GM15510 (cell line): ENCODE results near the gene CHAF1A.

Experiments
- POLR2A ChIP-seq: IDR thresholded peaks from 3 replicates; pipeline ENCODE4 v1.6.1; 2011; ENCODE audit warnings: borderline replicate concordance; ENCODE audit not compliant: insufficient read length; ENCODE audit errors: extremely low read depth

The CHAF1A gene

DNA sequence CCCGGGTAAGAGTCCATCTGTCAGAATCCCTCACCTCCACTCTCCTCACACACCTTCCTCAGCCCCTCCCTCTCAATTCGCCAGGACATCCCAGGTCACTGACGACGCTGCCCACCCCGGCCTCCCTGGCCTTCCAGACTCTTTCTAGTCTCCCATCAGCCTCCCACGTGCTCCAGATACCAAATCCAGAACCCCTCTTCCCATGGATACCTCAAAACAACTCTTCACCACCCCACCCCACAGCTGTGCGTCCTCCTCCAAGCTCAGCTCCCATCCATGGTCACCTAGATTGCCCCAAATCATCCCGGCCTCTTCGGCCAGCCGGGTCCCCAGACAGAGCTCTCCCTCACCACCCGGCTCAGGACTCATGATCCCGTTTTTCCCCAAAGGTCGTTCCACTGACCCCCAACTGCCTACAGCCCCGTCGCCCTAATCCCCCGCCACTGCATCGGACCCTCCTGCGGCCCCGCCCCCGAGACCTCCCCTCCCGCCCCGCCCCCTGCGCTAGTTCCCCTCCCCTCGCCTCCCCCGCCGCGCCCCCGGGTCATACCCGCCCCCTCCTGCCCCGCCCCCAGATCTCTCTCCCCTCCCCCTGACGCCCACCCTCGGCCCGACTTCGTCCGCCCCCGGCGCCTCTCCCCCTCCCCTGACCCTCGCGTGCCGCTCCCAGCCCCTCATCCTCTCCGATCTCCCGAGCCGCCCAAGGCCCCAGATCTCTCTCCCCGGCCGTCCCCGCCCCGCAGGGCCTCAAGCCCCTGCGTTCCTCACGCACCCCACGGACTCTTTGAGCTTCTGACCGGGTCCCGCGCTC lies 54.6 kb downstream of the CHAF1A start:
- TF ChIP-seq POLR2A, result no peak

DNA sequence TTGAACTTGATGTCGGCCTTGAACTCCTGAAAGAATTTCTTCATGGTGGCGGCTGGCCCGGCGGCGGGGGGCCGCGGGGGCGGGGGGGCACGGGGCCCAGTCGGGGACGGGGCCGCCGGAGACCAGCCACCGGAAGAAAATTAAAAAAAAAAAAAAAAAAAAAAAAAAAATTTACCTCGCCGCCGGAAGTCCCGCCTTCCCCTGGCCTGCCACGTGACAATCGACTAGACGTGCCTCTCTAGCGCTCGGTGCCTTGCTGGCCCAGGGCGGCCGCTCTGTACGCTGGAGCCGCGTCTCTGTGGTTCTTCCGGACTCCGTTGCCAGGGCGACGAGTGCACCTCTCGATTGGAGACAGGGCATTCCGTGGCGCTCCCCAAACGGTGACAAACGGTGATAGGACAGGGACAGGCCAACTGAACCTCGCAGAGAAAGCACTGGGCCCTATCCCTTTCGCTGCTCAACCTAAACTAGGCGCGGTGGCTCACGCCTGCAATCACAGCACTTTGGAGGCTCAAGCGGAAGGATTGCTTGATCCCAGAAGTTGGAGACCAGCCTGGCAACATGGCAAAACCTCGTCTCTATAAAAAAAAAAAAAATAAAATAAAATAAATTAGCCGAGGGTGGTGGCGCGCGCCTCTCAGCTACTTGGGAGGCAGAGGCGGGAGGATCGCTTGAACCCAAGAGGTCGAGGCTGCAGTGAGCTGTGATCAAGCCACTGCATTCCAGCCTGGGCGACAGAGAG lies 55.4 kb downstream of the CHAF1A start, which contains the start of gene UBXN6:
Gene UBXN6 (minus strand): TSS at position 141 of the 742 bp plus-strand sequence. CDS start 97 bp downstream, at position 44.
- TF ChIP-seq POLR2A, result peak; percentile 25

DNA sequence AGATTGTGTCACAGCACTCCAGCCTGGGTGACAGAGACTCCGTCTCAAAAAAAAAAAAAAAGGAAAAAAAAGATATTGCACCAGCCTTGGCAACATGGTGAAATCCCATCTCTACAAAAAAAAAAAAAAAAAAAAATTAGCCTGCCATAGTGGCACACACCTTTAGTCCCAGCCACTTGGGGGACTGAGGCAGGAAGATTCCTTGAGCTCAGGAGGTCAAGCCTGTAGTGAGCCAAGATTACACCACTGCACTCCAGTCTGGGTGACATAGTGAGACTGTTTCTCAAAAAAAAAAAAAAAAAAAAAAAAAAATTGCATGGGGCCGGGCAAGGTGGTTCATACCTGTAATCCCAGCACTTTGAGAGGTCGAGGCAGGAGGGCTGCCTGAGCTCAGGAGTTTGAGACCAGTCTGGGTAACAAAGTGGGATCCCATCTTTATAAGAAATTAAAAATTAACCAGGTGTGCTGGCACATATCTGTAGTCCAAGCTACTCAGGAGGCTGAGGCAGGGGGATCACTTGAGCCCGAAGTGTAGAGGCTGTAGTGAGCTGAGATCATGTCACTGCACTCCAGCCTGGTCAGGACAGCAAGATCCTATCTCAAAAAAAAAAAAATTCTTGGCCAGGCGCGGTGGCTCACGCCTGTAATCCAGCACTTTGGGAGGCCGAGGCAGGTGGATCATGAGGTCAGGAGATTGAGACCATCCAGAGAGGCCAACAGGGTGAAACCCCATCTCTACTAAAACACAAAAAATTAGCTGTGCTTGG lies 62.6 kb downstream of the CHAF1A start:
- no peak for TF ChIP-seq POLR2A

- TF ChIP-seq POLR2A, result no peak
These were observed 65.4 kb downstream of the CHAF1A start for GRCh38 chr19:4467835-4468234.

DNA sequence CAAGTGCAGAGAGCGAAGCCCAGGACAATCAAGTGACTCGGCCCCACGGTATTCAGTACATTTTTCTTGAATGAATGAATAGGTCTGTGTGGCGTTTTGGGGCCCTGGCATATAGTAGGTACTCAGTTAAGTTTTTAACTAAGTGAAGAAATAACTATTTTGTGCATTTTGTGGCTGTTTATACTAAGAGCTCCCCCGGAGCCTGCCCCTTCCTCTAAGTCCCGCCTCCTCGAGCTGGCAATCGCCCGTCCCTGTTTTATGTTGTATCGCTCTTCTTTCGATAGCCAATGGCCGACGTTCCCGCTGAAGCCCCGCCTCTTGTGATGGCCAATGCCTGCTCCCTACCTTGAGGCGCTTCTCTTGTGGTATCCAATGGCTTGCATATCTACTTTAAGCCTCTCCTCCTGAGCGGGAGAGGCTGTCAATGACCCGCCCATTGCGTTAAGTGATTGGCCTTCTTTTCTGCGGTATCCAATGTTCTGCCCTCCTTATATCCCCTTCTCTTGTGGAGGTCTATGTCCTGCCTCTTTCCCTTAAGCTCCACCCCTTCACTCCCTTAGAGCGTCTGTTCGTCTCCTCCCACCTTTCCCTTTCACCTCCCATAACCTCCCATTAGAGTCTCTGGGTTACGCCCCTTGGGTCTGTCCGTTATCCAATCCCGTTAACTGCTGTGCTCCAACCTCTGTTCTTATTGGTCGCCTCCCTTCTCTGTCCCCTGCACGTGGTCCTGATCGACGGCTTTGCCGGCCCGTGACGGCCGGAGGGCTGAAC lies 69.1 kb downstream of the CHAF1A start:
- TF ChIP-seq POLR2A, result no peak

- TF ChIP-seq POLR2A, result peak; percentile 53
These were observed 69.9 kb downstream of the CHAF1A start, which contains the start of gene HDGFL2 for GRCh38 chr19:4472174-4472974. Gene HDGFL2 (plus strand): TSS chr19:4472297. CDS start chr19:4472351, 54 bp downstream.

- no peak for TF ChIP-seq POLR2A
These were observed 70.7 kb downstream of the CHAF1A start for GRCh38 chr19:4473011-4473762.

- TF ChIP-seq POLR2A, result no peak
These were observed 71.5 kb downstream of the CHAF1A start for GRCh38 chr19:4473763-4474513.

GRCh38 chr19:4474514-4475022 lies 72.1 kb downstream of the CHAF1A start:
- no peak for TF ChIP-seq POLR2A

DNA sequence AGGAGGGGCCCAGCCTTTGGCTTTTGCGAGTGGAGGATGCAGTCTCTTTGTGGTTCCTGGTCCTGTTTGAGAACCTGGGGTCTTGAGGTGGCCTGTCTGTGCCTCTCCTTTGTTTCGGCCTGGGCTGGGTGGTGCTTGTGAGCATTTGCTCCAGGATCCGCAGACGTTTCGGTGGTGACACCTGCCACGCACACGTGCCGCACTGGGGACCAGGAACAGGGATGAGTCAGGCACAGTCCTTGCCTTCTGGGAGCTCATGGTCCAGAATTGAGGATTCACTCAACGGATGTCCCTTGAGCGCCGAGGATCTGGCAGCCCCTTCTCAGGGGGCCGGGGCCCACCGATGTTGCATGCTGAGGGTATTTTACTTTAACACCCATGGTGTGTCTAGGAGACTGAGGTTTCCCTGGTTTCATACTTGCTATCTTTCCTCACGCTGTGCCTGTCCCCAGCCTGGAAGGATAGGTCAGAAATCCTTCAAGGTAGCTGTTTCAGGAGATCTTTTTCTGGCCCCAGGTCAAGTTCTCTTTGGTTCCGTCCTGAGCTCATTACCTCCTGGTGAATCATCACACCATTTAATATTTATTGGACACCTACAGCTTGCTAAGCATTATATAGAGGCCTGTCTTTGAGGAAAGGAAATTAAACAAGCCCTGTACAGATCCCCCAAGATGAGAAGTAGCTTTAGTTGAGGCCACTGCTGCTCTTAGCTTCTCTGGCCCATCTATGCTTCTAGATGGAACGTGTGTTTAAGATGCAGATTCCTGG lies 74.8 kb downstream of the CHAF1A start:
- TF ChIP-seq POLR2A, result no peak

DNA sequence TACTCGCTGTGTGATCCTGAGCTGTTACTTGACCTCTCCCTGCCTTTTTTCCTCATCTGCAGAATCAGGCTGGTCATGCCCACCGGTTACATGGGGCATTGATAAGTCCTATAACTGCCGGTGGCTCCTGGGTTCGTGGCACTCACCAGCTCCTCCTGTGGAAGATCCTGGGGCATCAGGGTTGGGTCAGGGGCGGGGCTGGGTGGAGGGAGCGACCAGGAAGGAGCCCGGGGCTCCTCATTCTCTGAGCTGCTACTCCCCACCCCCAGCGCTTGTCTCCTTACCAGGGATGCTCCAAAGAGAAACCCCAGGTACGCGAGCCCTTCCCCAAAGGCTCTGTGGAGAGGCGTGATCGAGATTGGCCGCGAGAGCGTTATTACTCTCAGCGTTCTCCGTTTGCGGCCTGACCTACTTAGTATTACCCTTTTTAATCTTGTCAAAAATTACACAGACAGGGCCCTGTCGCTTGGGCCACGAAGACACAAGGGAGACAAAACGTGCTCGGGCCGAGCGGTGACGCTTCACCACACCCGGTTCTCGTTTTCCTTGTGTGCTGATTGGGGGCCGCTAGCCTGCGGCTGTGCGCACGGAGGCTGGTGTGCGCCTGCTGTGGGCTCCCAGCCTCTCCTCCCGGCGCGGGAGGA lies 80.4 kb downstream of the CHAF1A start:
- no peak for TF ChIP-seq POLR2A
